CD4-positive, alpha-beta T cell treated with Interleukin-17A for 4 hours (primary cell): ENCODE measurements around the gene RABEP2.
"Not testable (repeated sequence)": the region's sequence is repeated elsewhere in the genome, so short reads cannot be mapped to it uniquely, and the experiment has no call there.

Source experiments
- DNase-seq: peaks from one replicate; pipeline ENCODE4 v3.0.0-alpha.2; 2020; ENCODE audit warnings: mixed read lengths

RABEP2 gene

DNA sequence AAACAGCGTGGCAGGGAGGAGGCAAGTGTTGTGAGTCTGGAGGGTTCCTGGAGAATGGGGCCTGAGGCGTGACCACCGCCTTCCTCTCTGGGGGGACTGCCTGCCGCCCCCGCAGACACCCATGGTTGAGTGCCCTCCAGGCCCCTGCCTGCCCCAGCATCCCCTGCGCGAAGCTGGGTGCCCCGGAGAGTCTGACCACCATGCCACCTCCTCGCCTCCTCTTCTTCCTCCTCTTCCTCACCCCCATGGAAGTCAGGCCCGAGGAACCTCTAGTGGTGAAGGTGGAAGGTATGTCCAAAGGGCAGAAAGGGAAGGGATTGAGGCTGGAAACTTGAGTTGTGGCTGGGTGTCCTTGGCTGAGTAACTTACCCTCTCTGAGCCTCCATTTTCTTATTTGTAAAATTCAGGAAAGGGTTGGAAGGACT lies 6.8 kb upstream of the RABEP2 start, which contains the start of gene CD19:
CD19 (plus strand) TSS at position 171 of the 425 bp plus-strand sequence; CDS start at position 201, 30 bp downstream.
- no peak for DNase-seq

DNA sequence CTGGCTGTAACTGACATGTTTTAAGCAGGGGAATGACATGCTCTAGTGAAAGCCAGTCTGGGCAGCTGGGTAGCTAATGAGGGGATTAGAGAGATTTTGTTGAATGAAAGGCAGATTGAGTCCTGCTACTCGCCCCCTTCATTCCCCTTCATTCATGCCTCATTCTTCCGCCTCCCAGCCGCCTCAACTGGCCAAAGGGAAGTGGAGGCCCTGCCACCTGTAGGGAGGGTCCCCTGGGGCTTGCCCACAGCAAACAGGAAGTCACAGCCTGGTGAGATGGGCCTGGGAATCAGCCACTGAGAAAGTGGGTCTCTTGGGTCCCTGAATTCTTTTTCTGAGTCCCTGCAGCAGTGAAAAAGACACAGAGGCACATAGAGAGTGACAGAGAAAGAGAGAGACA lies 5.6 kb upstream of the RABEP2 start:
- DNase-seq = no peak

DNA sequence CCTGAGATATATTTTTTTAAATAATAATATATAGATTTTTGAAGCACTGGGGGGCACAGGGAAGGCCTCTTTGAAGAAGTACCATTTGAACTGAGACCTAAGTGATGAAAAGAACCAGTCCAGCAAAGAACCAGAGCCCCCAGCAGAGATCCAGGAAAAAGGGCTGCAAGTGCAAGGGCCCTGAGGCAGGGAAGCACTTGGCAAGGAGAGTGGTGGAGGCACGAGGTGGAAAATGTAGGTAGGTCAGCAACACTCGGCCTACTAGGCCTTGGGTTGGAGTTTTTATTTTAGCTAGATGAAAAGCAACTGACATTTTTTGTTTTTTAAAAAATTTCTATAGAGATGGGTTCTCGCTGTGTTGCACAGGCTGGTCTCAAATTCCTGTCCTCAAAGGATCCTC lies 5.2 kb upstream of the RABEP2 start:
- no peak for DNase-seq

DNA sequence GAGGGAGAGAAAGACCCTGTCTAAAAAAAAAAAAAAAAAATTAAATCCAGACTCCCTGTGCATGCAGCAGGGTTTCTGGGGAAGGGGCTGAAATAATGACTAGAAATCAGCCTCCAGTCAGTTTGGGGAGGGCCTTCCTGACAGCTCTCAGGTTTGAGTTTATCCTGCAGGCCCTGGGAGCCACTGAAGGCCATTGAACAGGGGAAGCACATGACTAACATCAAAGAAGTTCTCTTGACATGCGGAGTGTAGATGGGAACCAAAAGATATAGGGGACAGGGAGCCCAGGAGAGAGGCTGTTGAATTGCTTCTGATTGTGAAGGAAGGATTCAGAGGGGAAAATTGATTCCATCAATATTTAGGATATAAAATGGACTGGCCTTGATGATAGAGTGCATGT lies 2.8 kb upstream of the RABEP2 start:
- no peak for DNase-seq

DNA sequence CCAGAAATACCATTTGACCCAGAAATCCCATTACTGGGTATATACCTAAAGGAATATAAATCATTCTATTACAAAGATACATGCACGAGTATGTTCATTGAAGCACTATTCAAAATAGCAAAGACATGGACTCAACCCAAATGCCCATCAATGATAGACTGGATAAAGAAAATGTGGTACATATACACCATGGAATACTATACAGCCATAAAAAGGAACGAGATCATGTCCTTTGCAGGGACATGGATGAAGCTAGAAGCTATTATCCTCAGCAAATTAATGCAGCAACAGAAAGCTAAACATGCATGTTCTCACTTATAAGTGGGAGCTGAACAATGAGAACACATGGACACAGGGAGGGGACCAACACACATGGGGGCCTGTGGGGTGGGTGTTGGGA lies 1.2 kb upstream of the RABEP2 start:
- DNase-seq = not testable (repeated sequence)

DNA sequence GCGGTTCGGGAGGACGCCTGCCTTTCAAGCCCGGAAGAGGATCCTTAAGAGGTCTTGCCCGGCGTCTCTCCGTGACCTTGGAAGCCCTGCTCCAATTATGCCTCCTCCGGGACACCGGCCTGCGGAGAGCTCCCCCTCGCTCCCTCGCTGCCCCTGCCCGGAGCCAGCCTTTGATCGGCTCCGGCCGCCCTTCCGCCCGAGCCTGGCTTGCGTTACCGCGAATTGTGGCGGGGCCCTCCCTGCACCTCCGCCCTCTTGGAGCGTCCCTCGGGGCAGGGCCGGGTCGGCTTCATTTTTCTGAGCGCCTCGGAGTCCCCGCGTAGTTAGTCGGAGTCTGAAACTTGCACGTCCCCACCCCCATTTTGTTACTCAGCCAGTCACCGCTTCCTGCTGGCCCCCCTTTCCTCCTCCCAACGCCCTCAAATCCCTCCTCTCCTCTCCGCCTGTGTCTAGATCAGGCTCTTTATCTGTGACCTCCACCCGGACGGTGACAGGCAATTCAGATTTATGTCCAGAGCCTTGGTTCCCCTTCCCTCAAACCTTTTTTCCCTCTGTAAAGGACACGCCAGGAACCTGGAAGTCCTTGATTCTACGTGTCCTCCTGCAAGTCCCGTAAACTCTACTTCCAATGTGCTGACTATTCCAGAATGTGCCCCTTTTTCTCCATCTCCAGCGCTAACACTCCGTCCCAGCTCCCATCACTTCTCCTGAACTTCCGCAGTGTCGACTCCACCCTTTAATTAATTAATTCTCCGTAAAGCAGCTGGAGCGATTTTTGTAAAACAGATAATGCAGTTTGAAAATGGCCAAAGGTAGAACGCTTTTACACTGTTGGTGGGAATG lies 569 bp upstream of the RABEP2 start:
- DNase-seq = peak; percentile 85

DNA sequence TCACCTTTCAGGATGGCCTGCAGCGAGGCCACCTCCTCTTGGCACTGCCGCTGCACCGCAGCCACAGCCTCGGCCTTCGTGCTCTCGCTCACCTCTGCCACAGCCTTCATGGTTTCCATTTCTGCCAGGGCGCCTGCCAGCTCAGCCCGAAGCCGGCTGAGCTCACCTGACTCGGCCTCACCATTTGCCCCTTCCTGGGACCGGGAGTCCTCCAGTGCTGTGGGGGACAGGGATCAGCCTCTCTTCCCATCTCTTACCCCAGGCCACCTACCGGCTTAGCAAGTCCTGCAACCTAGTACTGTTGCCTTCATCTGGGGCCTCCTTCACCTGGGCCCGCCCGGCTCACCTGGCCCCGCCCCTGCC lies 658 bp downstream of the RABEP2 start:
- no peak for DNase-seq

DNA sequence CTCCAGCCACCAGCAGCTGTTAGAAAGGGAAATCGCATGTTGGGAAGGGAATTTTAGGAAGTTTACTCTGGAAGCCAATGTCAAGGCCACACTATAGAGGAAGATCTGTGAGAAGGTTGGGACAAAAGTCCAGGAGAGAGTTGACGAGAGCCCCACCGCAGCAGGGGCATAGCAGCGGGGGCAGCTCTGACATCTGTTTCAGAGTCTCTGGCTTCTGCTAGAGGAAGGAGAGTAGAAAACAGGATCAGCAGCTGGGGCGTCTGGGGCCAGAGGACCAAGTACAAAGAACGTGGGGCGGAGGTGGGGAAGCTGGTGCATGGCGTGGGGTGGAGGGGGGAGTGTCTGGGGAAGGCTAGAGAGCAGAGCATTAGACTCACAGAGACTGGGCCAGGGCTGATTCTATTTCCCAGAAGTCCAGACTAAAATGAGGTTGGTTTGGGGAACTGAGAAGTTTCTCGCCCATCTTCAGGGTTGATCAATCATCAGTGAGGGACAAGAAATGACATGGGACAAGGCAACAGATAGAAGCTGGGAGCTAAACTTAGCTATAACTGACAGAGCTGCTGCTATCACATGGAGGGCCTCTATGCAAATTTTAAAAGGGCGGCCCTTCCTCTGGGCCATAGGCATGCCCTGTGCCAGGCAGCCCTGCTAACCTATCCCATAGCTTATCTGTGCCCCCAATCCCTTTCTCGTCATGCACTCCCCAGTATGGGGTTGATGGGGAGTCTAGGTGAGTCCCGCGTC lies 1.2 kb downstream of the RABEP2 start:
- DNase-seq = no peak

DNA sequence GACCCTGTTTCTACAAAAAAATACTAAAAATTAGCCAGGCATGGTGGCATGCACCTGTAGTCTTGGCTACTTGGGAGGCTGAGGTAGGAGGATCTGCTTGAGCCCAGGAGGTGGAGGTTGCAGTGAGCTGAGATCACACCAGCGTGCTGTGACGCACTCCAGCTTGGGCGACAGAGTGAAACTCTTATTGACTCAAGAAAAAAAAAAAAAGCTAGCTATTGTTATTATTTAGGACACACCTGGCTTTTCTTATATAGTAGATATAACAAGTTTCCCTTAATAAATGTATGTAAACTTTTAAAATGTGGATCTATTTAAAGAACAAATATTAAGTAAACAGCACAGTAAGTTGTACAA lies 1.8 kb downstream of the RABEP2 start:
- DNase-seq = no peak

DNA sequence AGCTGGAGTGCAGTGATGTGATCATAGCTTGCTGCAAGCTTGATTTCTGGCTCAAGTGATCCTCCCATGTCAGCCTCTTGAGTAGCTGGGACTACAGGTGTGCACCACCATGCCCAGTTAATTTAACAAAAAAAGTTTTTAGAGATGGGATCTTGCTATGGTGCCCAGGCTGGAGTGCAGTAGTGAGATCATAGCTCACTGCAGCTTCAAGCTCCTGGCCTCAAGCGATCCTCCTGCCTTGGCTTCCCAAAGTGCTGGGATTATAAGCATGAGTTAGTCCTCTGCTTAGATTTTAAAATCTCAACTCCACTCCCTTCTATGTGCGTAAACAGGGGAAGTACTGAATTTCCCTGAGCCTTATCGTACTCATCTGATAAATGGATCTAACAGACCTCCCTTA lies 6.3 kb downstream of the RABEP2 start:
- DNase-seq = no peak

DNA sequence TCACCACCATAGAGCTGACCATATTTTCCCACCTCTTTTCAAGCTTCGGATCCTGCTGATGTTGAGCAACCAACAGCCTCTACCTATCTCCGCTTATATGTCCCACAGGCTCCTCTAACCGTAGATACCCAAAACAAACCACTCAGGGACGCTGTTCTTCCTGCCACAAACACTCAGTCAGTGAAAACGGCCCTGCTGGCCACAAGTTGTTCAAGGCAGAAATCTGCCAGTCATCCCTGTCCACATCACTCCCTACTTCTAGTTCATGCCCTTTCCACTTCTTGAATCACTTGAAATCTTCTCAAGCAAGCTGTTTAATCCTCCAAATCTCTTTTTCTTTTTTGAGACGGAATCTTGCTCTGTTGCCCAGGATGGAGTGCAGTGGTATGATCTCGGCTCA lies 7.9 kb downstream of the RABEP2 start:
- DNase-seq = no peak

DNA sequence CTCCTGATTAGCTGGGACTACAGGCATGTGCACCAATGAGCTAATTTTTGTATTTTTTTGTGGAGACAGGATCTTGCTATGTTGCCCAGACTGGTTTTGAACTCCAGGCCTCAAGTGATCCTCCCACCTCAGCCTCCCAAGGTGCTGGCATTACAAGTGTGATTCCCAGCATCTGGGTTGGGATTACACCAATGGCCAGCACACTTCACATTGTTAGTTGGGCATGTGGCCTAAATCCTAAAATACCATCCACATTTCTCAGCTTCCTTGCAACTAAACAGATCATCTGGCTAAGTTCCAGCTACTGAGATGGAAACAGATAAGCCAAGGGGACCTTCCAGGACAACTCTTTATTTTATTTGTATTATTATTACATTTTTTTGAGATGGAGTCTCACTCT lies 9.9 kb downstream of the RABEP2 start:
- DNase-seq = no peak

DNA sequence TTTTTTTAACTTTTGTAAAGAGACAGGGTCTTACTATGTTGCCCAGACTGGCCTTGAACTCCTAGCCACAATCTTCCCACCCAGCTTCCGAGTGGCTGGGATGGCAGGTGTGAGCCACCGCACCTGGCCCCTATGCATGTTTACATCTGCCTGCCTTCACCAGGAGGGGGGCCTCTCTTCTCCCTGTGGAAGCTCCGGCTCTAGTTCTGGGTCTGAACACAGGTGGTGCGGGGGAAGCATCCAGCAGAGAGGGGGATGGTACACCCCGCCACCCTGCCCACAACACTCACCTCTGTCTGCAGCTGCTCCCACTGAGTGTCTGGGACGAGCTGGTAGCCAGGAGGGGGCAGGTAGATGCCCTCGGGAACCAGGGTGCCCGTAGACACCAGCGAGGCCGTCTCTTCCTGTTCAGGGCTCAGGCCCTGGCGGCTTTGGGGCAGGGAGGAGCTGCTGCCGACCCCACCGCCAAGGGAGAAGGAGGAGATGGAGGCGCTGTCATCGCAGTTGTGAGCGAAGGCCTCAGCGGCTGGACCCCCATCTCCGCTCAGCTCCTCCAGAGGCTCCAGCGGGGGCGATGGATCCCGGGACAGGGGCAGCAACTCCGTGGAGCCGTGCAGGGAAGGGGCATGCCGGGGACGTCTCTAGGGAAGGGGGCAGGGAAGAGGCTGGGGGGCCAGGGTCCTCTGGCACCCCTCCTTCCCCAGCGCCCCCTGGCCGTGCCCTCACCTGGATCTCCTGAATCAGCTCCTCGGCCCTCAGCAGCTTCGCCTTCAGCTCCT lies 10.9 kb downstream of the RABEP2 start:
- DNase-seq = no peak

DNA sequence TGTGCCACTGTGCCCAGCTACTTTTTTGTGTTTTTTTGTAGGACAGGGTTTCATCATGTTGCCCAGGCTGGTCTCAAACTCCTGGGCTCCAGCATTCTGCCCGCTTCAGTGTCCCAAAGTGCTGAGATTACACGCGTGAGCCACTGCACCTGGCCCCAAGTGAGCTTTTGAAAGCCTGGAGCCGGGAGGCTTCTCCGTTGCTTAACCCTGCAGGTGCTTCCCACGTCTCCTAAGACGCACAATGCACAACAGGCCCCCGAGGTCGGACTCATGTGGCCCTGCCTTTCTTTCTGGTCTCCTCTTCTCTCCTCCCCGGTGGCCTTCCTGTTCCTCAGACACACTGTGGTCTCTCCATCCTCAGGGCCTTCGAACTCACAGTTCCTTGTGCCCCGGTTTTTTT lies 12.5 kb downstream of the RABEP2 start:
- no peak for DNase-seq

DNA sequence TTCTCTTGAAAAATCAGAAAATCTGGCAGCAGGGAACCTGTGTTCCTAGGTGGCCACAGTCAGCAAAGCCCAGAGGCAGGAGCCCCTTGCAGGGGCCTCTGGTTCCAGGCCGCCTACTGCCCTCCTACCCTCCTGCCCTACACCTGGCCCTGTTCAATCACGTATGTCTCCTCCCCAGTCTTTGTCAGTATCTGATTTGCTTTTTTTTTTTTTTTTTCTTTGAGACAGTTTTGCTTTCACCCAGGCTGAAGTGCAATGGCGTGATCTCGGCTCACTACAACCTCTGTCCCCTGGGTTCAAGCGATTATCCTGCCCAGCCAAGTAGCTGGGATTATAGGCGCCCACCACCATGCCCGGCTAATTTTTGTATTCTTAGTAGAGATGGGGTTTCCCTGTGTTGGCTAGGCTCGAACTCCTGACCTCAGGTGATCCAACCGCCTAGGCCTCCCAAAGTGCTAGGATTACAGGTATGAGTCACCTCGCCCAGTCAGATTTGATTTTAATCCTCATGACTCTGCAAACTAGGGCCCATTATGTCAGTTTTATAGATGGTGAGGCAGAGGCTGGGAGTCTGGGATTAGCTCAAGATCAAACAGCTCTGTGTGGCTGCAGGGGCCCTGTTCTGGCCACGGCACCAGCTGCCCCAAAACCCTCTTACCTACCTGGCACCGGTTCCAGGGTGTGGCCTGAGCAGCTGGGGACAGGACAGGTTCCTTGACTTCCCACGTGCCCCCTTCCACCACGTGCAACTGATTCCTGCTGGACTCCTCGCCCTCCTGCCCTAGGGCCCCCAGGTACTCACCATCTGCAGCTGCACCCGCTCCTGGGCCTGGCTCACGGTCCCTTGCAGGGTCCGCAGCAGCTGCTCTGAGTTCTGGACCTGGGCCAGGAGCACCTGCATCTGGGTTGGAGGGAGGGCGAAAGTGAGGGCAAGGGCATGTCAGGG lies 14.7 kb downstream of the RABEP2 start:
- no peak for DNase-seq

DNA sequence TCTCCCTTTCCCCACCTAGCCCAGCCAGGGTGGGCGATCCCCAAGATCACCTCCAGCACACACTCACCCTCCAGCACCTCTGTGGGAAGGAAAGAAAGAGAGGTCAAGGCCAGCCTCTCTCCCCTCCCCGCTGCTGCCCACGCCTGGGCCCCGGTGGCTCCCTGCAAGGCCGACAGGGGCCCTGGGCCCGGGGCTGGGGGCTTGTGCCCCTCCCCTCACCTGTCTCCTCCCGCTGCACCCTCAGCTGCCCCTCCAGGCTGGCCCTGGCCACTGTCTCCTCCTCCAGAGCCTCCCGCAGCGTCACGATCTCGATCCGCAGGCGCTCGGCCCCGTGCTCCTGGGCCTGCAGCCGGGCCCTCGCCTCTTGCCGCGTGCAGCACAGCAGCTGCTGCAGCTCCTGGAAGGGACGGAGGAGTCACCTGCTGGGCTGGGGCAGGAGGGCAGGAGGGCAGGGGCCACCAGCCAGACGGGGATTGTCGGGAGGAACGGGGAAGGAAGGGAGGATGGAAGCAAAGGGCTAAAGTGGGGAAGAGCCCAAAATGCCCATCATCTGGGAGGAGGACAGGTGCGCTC lies 19.2 kb downstream of the RABEP2 start:
- DNase-seq = no peak

DNA sequence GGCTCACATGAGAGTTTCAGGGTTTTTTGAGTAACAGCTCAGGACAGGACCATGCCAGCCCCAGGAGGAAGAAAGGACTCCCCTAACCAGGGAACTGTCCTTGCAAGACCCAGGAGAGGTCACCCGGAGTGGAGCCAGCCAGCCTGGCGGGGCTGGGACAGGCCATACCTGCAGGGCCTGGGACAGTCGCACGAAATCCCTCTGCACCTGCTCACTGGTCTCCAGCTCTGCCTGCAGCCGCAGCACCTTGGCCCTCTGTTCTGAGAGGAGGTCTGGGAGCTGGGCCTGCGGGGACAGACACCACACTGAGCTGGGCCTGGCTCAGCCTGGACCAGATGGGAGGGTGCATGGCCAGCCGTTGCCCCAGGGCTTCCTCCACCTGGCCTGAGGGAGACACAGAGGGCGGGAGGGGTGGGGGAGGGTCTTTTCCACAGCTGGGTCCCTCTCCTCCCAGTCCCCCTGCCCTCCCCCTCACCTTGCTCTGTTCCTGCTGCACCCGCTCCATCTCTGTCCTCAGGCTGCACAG lies 19.7 kb downstream of the RABEP2 start:
- DNase-seq = no peak

DNA sequence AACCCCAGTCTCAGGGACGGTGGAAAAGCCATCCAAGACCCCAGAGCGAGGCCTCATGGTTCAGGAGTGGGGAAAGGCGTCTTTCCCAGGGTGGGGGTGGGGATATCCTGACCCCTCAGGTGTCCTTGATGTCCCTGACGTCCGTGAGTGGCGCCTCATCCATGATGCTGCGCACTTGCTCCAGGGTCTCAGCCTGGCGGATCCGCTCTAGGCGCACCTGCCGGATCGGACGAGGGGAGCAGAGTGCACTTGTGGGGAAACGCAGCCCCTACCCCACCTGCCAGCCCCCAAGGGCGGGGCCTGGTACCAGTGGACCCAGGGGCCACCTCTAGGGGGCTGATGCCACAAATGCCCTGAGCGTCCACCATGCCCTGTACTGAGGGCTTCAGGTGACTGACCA lies 20.2 kb downstream of the RABEP2 start:
- no peak for DNase-seq

DNA sequence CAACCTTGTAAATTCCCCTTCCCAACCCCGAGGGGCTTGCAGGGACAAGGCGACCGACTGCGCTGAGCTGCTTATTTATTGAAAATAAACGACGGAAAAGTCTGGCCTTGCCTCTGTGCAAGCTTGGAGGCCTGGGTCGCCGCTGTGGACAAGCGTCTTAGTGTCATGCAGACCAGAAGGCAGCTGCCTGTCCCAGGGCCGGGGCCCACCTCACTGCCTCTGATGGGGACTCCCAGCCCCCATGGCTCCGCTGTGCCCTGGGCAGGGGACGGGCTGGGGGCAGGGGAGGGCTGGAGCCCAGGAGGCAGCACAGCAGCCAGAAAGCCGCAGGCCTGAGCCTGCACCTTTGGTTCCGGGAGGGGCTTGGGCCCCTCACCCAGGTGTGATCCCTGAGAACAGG lies 20.7 kb downstream of the RABEP2 start:
- DNase-seq = no peak

DNA sequence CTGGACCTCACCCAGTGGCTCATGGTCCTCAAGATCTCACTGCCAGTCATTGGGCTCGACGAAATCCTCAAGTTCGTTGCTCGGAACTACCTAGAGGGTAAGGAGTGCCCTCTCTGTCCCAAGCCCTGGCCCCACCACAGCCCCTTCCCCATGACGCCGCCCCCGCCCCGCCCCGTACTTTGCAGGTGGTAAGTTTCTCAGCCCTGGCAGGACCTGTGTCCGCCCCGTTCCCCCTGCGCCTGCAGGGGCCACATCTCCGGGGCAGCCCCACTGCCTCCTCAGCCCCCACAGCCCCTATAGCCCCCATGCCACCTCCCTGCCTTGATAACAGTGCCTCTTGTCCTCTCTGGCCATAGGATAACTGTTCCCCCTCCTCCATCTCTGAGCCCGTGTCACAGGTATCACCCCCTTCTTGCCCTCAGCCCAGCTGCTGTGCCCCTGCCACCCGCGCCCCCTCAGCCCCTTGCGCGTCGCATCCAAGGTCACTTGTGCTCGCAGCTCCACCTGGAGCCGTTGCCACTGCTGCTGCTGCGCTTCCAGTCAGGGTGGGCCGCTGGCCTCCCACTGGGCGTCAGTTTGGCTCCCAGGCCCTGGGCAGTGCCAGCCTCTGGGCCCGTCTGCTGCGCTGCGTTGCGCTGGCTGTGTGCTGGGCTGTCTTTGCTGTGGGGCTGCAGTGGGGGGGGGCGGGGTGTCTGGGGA lies 21.5 kb downstream of the RABEP2 start:
- DNase-seq = no peak

DNA sequence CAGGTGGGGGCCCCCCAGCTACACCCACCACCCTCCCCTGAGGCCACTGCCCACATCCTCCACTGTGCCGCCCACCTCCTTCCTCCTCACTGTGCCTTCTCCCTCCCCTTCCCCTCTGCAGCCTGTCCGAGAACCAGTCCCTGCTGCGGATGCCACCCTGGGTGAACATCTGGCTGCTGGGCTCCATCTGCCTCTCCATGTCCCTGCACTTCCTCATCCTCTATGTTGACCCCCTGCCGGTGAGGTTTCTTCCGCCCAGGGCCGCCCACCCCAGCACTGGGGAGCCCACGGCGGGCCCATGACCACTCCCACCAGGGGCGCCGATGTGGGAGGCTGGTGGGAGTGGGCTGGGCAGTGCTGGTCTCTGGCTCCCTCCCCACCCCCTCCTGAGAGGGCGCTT lies 22.1 kb downstream of the RABEP2 start:
- DNase-seq = no peak
